ENCODE measurements around the gene CCDC17.

CCDC17 gene

DNA sequence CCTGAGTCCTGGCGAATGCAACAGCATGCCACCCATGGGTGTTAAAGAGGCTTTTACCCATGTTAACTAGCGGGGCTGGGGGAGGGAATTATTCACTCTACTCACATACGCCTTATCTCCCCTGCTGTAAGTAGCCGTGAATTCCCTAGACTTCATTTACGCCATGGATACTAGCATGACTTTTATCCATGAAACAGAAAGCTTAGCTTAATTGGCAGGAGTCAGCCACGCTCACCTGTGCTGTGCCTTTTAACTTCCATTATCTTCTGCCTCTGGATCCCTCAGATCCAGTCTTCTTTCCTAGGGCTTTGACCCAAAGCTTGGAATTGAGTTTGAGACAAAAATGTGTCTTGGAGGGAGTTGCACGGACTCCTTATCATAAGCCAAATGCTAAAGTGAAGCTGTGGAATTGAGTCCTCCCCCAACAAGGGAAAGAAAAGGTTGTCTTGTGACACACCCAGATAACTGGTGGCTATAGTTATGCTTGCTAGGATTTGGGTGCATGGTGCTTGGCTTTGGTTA lies 49.7 kb downstream of the CCDC17 start:
- no peak for DNase-seq

- DNase-seq = no peak
Measured at GRCh38 chr1:45573231-45573804, 50.5 kb downstream of the CCDC17 start.

DNA sequence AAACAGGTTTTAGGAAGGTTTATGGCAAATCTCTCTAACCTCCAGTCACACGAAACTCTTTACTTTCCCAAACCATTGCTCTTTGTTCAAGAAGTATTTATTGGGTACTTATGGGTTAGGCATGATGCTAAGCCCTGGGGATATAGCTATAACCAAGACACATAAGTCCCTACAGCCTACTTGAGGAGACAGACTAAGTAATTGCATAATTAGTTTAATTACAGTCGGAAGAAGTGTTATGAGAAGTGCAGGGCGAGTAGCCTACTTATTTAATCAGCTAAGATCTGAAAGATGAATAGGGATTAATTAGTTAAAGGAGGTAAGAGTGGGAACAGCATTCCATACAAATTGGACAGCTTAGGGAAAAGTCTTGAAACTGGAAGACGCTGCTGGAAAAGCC lies 53.2 kb downstream of the CCDC17 start:
- no peak for DNase-seq
